Endodermal cell (in vitro differentiated cells): Measurements from ENCODE around the gene CLTB. TPM values are rescaled to one million over a fixed set of nuclear protein-coding genes. Genes with fewer than 3 reads are reported as not detected.

Source experiments
- DNase-seq: peaks from one replicate; pipeline ENCODE4 v3.0.0-alpha.2; 2017
- H3K27ac ChIP-seq: 2 replicates; pipeline ENCODE4 v1.5.1; 2013; ENCODE audit warnings: mild to moderate bottlenecking, low read depth, low read length, moderate library complexity
- H3K27me3 ChIP-seq: 2 replicates; pipeline ENCODE4 v1.6.1; 2013; ENCODE audit warnings: mild to moderate bottlenecking, low read length, moderate library complexity; ENCODE audit not compliant: insufficient read depth, control insufficient read depth, poor library complexity, severe bottlenecking
- H3K36me3 ChIP-seq: 2 replicates; pipeline ENCODE4 v1.7.0; 2013; ENCODE audit warnings: mild to moderate bottlenecking, low read length, moderate library complexity; ENCODE audit not compliant: control insufficient read depth, insufficient read depth
- H3K4me1 ChIP-seq: one replicate; pipeline ENCODE4 v1.7.0; 2013; ENCODE audit warnings: low read length; ENCODE audit not compliant: control insufficient read depth, insufficient read depth
- H3K4me3 ChIP-seq: 2 replicates; pipeline ENCODE4 v1.5.1; 2013; ENCODE audit warnings: mild to moderate bottlenecking, low read length, moderate library complexity
- H3K9ac ChIP-seq: 2 replicates; pipeline ENCODE4 v1.6.1; 2013; ENCODE audit warnings: mild to moderate bottlenecking, low read length, moderate library complexity; ENCODE audit not compliant: poor library complexity, severe bottlenecking; ENCODE audit errors: extremely low read depth
- H3K9me3 ChIP-seq: 2 replicates; pipeline ENCODE4 v1.6.1; 2013; ENCODE audit warnings: mild to moderate bottlenecking, low read length, moderate library complexity; ENCODE audit not compliant: control insufficient read depth
- H3K27ac Mint-ChIP-seq: 2 replicates; pipeline ENCODE4 v1.8.0; 2020; ENCODE audit warnings: mixed read lengths
- H3K27me3 Mint-ChIP-seq: 2 replicates; pipeline ENCODE4 v1.8.0; 2021; ENCODE audit warnings: mild to moderate bottlenecking, mixed read lengths; ENCODE audit not compliant: insufficient read depth
- H3K36me3 Mint-ChIP-seq: 2 replicates; pipeline ENCODE4 v1.8.0; 2020; ENCODE audit warnings: low read depth, mixed read lengths
- H3K4me1 Mint-ChIP-seq: 2 replicates; pipeline ENCODE4 v1.8.0; 2020; ENCODE audit warnings: mixed read lengths
- H3K4me3 Mint-ChIP-seq: 2 replicates; pipeline ENCODE4 v1.8.0; 2020; ENCODE audit warnings: mild to moderate bottlenecking, moderate library complexity, mixed read lengths
- H3K9me3 Mint-ChIP-seq: 2 replicates; pipeline ENCODE4 v1.8.0; 2020; ENCODE audit warnings: mild to moderate bottlenecking, mixed read lengths
- WGBS, 2 experiments: methylation state at CpG; one replicate each; pipeline versions ENCODE4 v1.1.5 to v1.1.7; 2013; ENCODE audit warnings: missing lambda C conversion rate in 2 of 2, mixed read lengths in 1 of 2; ENCODE audit not compliant: insufficient coverage in 1 of 2, insufficient read length in 1 of 2; 5-methylcytosine and 5-hydroxymethylcytosine counted together
- total RNA-seq, 2 donors: library from RNA; stranded (reverse); fragmentation: NEBNext Ultra II Directional in 1 of 2; extraction: Animal tissue kit (Norgen Biotek cat#: 25700) in 1 of 2; gene quantifications; 2 replicates in 1 of 2; 3 replicates in 1 of 2; pipeline ENCODE4 v1.2.1, GENCODE V29; 2021
- TF ChIP-seq, protein P1 (sequence below): fragments of 200-600 bp; sonication (generic); conservative IDR thresholded peaks from 2 replicates; pipeline ENCODE4 v1.5.0; 2021; ENCODE audit warnings: antibody characterized with exemption, mild to moderate bottlenecking

Gene CLTB
- total RNA-seq, 2 donors from 2014 or later: 40.9 to 49.7 TPM

DNA sequence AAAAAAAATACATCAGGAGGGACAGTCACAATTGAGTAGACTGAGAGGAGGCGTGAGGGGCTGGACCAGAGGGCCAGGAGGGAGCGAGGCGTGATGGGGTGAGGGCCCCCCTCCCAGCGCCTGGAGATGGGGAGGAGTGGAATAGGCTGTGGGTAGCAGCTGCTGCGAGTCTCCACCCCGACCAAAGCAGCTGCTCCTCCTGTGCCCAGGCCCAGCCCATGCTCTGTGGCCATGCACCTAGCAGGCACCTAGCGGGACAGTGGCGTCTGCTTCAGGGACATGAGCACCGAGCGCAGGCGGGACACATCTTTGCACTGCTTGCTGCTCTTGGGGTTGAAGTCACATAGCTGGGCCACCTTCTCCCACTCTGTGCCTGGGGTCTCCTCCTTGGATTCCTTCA, 23.8 kb downstream of the CLTB start:
- Mint-ChIP-seq H3K27me3 (no peaks in the 10 kb centered on the region), H3K36me3 (peaks cover 18% of the 10 kb centered on the region), H3K4me3 (no peak overlapping the region), H3K9me3 (no peaks in the 10 kb centered on the region), H3K27ac (no peak overlapping the region), H3K4me1 (peaks cover 7% of the 10 kb centered on the region)
- Histone ChIP-seq H3K27me3 (no peaks in the 10 kb centered on the region), H3K9me3 (no peaks in the 10 kb centered on the region), H3K9ac (no peak overlapping the region), H3K4me1 (peaks cover under 1% of the 10 kb centered on the region), H3K36me3 (peaks cover 40% of the 10 kb centered on the region), H3K4me3 (no peak overlapping the region), H3K27ac (no peak overlapping the region)
- DNase-seq: no peak
- TF ChIP-seq, protein P1, sequence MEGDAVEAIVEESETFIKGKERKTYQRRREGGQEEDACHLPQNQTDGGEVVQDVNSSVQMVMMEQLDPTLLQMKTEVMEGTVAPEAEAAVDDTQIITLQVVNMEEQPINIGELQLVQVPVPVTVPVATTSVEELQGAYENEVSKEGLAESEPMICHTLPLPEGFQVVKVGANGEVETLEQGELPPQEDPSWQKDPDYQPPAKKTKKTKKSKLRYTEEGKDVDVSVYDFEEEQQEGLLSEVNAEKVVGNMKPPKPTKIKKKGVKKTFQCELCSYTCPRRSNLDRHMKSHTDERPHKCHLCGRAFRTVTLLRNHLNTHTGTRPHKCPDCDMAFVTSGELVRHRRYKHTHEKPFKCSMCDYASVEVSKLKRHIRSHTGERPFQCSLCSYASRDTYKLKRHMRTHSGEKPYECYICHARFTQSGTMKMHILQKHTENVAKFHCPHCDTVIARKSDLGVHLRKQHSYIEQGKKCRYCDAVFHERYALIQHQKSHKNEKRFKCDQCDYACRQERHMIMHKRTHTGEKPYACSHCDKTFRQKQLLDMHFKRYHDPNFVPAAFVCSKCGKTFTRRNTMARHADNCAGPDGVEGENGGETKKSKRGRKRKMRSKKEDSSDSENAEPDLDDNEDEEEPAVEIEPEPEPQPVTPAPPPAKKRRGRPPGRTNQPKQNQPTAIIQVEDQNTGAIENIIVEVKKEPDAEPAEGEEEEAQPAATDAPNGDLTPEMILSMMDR: no peak
- 95% methylated on average over 8 to 11 of the region's 11 CpGs for WGBS, 2 experiments

DNA sequence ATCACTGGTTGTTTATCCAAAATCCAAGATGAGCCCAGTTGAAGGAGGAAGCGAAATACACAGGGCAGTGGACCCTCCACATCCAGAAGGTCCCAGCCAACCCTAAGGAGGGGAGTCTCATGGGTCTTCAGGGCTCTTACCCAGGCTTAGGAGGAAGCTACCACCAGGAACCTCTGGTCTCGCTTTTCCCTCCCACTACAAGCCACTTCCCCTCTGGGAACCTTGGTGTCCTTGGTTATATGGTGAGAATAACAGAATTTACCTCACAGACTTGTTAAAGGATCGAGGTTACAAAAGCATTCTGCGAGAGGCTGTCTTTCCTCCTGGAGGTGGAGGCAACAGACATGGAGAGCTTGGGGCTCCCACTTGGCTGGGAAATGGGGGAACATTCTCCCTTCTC, 24.3 kb downstream of the CLTB start:
- no peaks in the 10 kb centered on the region for H3K9me3 Mint-ChIP-seq
- Histone ChIP-seq H3K4me1 (peaks cover 6% of the 10 kb centered on the region), H3K4me3 (no peak overlapping the region), H3K27ac (no peak overlapping the region), H3K9me3 (no peaks in the 10 kb centered on the region), H3K36me3 (peaks cover 40% of the 10 kb centered on the region), H3K27me3 (no peaks in the 10 kb centered on the region), H3K9ac (no peak overlapping the region)
- H3K36me3 Mint-ChIP-seq: peaks cover 18% of the 10 kb centered on the region
- no peak overlapping the region for H3K4me3 Mint-ChIP-seq
- TF ChIP-seq, protein P1: no peak
- WGBS, 2 experiments: 88 to 92% methylated on average over 2 to 4 of the region's 4 CpGs
- DNase-seq: no peak
- peaks cover 12% of the 10 kb centered on the region for H3K4me1 Mint-ChIP-seq
- no peak overlapping the region for H3K27ac Mint-ChIP-seq
- no peaks in the 10 kb centered on the region for H3K27me3 Mint-ChIP-seq

- TF ChIP-seq, protein P1: peak; percentile 43
- 97 to 100% methylated on average over 4 of the region's 4 CpGs for WGBS, 2 experiments
- no peak overlapping the region for H3K4me3 ChIP-seq
- peaks cover 44% of the 10 kb centered on the region for H3K36me3 ChIP-seq
- Mint-ChIP-seq H3K9me3 (no peaks in the 10 kb centered on the region), H3K4me3 (no peak overlapping the region), H3K27me3 (no peaks in the 10 kb centered on the region), H3K27ac (no peak overlapping the region), H3K4me1 (peaks cover 12% of the 10 kb centered on the region), H3K36me3 (peaks cover 18% of the 10 kb centered on the region)
- H3K27me3 ChIP-seq: no peaks in the 10 kb centered on the region
- no peak overlapping the region for H3K27ac ChIP-seq
- no peaks in the 10 kb centered on the region for H3K9me3 ChIP-seq
- H3K4me1 ChIP-seq: peaks cover 6% of the 10 kb centered on the region
- no peak overlapping the region for H3K9ac ChIP-seq
- no peak for DNase-seq
These were observed 24.9 kb downstream of the CLTB start for GRCh38 chr5:176391479-176391878.
